HG02981 (cell line): ENCODE measurements around the gene PFKP.
A peak's percentile ranks its signal among the peaks of the same experiment; 100 is the strongest.
"Not testable (repeated sequence)": the region's sequence is repeated elsewhere in the genome, so short reads cannot be mapped to it uniquely, and the experiment has no call there.

Experiments used
- ATAC-seq: cut with Tn5 transposase; IDR thresholded peaks from one replicate; pipeline ENCODE4 v1.9.1; 2021; ENCODE audit warnings: mild to moderate bottlenecking, moderate library complexity; ENCODE audit not compliant: unreplicated experiment

The PFKP gene

DNA sequence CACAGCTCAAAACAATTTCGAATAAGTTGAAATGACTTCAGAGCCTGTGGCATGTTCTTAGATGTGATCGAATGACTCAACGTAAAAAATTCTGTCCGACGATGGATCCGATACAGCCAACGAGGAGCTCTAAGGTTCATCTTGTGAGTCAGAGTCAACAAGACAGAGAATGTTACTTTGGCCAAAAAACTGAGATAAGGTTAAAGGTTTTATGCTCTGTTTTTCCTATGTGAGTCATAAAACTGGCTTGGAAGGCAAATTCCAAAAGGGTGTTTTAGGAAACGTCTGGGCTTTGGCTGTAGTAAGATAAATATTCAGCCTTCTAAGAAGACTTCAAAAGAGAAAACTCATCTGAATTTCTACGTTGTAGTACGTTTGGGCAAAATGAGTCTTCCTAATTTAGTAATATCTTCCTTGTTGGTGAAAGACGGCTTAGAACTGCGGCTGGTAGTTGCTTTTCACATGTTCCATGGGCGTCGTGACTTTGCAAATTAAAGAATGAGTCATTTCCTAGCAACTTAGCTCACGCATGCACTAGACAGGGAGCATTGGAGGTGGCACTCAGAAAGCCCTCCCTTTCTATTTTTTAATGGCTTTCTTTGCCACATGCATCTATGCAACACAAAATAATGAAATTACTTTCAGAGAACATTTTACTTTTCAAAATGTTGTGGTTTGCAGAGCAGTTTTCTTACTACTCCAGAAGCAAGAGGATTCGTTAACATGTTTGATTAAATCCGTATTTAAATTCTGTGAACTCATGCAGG is 28.2 kb downstream of the PFKP start:
- peak; percentile 87 for ATAC-seq

DNA sequence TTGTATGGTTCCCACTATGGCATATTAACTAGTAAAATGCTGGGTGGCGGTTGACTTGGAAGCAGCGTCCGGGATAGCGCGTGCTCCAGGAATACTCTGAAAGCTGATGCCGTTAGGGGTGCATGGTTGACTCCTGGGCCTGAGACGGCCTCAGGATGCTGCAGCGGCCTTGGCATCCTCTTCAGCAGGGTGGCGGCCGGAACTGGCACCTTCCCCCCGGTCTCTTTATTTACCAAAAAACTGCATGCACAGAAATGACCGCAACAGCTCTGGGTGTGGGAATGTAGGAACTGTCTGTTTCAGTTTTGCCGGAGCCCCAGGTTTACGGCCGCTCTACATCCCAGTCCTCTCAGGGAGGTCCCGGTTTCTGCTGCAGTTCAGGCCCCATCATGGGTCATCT is 28.8 kb downstream of the PFKP start:
- no peak for ATAC-seq

DNA sequence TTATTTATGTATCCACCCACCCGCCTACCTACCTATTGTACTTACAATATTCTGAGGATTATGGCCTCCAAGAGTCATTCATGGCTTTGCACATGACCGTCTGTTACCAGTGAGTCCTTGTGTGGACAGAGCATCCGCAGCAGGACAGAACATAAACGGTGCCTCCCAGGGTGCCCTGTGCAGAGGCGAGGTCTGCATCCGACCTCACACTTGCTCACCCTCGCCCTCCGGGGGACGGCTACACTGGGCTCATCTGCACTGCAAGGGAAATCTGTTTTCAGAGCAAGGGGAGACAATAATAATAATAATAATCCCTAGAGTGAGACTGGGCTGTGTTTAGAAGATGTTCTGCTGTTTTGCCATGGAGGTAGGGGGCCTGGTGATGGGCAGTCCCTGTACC is 29.8 kb downstream of the PFKP start:
- no peak for ATAC-seq

DNA sequence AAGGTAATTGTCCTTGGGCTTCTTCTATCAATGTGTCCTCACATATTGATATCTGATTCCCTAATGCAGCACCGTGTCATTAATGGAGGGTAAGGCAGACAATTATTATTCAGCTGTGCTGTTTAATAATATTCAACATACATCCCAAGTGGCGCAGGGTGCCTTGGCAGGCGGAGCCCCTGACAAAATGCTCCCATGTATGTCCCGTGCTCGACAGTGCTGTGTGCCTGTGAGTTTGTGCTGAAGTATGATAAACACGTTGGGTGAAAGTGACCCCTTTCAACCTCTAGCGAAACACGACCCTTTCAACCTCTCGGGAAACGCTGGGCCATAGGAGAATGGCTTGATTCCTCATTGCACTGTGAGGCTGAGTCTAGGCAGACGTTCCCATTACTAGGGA is 31.3 kb downstream of the PFKP start:
- ATAC-seq: no peak

DNA sequence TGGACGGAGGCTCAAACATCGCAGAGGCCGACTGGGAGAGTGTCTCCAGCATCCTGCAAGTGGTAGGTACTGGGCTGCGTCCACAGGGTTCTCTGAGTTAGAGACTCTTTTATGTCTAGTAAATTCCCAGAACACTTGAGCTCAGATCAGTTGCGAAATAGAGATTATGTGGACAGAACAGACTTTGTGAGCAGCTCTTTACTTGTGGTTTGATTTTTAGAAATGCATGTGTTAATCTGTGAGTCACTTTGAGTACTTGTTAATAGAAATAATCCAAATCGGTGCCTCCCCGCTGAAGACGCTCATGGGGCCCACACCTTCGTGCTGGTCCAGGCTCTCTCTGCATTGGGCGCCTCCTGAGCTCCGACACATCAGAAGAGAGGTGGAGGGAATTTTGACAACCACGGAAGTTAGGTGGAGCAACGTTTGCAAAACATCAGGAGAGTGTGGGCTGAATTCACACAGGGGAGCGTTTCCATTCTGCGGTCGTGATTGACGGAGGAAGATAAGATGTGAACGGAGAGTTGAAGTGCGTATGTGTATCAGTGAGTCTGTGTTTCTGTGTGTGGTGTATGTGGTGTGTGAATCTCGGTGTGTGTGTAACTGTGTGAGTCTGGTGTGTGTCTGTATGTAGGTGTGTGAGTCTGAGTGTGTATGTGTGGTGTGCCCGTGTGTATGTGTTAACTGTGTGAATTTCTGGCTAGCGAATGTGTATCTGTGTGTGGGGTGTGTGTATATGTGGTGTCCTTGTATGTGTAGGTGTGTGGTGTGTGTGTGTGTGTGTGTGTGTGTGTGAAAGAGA is 32.1 kb downstream of the PFKP start:
- no peak for ATAC-seq

DNA sequence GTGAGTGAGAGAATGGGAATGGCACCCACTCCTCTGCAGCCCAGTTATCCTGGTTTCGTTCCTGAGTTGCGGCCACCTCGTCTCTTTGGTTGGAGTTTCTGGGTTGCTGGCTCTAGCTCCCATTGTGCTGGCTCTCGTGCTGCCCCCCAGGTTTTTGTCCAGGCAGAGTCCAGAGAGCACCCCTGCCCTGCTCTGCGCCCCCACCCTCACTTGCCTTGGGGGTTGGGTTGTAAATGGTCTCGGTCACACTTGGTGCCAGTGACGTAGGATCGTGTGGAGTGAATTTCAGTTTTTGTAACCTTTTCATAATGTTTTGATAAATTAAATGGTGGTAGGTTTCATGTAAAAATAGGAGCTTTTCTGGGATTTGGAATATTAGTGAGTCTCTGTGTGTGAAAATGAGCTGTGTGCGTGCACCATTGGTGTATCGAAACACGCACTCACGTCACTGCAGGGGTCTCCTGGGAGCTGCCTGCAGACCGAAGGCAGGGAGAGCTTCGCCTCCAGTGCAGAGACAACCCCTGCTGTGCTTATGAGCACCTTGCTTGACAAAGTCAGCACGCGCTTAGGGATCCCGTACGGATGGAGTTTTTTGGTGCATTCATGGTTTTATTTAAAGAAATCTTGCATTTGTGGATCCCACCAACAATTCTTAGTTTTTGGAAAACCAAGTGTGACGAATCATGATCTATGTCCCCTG is 32.9 kb downstream of the PFKP start:
- no peak for ATAC-seq

DNA sequence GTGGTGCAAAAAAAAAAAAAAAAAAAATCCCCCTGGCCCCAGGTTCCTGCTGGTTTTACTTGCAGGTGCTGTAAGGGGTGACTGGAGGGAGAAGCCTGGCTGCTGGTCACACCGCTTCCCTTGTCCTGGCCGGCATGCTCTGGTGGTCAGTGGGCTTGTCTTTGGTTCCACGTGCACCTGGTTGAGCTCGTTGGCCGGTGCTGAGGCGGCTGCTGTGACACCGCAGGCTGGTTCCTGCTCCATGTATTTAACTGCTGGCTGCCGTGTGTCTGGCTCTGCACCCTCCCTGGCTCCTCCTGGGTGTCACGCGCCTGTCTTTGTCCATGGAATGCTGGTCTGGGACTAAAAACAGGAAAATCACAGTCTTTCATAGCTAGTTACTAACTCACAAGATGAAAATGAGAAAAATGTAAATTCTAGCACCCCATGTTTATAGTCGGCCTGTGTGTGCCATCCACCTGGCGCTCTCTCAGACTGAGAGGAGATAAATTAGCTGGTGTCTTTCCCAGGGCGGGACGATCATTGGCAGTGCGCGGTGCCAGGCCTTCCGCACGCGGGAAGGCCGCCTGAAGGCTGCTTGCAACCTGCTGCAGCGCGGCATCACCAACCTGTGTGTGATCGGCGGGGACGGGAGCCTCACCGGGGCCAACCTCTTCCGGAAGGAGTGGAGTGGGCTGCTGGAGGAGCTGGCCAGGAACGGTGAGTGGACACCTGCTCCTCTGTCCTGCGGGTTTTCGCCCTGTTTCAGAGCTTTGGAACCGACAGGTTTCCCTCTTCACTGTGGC is 33.7 kb downstream of the PFKP start:
- ATAC-seq: no peak

DNA sequence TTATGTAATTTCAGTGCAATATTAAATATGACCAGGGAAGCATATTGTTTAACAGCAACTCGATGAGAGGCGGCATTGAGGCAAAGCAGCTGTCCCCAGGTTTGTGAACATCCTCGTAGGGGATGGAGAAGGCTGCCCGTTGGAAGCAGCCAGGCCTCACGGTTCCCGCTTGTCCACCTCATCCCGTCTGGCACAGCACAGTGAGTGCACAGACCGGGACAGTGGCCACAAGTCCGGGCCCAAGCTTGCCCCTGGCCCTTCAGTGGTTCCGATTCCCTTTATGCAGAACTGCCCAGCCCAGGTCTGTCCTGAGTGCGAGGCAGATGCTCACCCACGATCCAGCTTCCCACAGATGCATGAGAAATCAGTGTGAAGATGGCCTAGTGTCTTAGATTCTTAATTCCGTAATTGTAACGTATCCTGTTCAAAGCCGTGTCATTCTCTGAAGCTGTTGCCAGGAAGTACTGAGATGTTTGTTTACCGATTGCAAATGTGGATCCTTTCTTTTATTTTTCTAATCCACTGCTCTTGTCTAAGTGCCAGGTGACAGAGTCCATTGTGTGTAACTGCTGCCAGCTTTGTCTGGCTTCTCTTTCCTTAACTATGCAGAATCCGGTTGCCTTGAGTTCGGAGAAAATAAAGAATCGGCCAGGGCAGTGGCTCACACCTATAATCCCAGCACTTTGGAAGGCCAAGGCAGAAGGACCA is 35.5 kb downstream of the PFKP start:
- ATAC-seq: no peak

DNA sequence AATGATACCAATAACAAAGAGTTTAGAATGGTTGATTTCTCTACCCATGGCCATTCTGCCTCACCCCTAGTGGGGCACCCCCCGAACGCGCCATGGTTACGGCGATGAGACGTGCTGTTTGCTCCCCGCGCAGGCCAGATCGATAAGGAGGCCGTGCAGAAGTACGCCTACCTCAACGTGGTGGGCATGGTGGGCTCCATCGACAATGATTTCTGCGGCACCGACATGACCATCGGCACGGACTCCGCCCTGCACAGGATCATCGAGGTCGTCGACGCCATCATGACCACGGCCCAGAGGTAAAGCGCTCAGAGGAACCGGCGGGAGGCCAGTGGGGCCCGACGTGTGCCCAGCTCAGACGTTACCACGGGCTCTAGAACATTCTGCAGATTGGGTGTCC is 36.3 kb downstream of the PFKP start:
- ATAC-seq: no peak

DNA sequence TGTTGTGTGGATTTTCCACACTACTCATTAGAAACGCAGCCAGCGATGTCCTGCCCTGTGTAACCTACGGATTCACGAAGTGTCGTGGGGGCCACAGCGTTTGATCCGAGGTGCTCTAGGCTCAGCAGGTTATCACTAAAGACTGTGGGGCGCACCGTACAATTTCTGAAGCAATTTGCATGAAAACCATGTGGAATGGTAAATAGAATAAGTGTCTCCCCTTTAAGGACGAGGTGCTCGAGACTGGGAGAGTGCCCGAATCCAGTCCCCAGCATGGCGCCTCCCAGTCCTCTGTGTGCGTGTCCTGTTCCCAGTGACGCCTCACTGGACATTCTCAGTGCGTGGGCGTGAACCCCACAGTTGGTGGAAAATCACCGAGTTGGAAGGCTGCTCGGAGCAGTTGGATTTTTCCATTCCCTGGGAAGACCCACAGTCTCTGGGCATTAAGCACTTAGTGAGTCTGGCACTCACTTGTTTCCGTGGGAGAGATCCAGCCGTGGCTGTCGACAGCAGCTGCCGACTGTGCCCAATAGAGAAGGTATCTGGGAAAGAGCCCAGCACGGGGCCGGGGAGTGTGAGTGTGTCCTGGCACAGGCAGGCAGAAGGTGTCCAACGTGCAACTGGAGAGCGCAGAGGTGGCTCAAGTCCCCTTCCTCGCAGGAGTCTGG is 37.0 kb downstream of the PFKP start:
- no peak for ATAC-seq

DNA sequence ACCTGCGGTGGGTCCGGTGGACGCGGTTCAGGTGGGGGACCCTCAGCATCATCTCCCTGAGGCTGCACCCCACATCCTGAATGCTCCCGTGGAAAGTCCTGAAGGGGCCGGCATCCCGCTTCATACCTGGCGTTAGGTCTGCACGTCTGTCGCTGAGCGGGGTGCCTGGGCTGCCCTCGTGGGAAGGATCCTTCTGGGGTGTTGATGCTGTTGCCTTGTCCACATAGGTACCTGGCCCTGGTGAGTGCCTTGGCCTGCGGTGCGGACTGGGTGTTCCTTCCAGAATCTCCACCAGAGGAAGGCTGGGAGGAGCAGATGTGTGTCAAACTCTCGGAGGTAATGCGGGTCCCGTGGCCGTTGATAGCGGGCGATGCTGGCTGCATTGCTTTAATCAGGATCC is 37.8 kb downstream of the PFKP start:
- no peak for ATAC-seq

DNA sequence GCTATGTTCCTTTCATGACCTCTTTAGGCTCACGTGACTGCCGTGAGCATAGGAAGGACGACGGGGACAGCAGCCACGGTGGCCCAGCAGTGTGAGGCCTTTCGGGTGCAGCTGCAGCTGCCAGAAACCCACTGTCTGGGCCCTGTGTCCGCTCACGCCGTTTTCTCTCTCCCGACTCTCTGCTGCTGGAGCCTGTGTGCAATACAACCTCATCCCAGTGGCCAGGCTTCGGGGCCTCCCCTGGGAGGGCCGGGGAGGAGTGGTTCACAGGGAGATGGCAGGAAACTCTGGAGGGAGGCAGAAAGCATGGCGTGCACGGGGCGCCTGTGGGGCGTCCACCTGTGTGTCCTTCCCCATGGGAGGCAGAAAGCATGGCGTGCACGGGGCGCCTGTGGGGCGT is 38.6 kb downstream of the PFKP start:
- no peak for ATAC-seq

DNA sequence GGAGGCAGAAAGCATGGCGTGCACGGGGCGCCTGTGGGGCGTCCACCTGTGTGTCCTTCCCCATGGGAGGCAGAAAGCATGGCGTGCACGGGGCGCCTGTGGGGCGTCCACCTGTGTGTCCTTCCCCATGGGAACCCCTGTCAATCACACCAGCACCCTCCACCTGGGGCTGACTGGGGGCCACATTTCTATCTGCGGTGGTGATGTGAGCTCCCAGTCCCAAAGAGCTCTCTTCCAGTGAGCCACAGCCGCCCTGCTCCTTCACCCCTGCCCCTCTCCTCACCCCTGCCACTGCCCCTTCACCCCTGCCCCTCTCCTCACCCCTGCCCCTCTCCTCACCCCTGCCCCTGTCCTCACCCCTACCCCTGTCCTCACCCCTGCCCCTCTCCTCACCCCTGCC is 39.0 kb downstream of the PFKP start:
- not testable (repeated sequence) for ATAC-seq

DNA sequence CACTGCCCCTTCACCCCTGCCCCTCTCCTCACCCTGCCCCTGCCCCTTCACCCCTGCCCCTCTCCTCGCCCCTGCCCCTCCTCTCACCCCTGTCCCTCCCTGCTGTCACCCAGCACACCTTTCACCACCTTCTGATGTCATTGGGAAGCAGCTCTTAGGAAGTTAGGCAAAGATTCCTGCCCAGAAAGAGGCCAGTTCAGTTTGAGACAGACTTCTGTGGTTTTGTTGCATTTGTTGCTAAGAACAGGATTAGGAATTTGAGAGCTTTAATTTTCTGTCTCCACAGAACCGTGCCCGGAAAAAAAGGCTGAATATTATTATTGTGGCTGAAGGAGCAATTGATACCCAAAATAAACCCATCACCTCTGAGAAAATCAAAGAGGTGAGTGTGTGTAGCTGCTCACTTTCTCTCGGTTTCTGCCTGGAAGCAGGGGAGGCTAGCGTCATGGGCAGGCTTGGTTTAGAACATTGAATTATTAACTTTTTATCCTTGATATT is 39.6 kb downstream of the PFKP start:
- ATAC-seq: no peak

DNA sequence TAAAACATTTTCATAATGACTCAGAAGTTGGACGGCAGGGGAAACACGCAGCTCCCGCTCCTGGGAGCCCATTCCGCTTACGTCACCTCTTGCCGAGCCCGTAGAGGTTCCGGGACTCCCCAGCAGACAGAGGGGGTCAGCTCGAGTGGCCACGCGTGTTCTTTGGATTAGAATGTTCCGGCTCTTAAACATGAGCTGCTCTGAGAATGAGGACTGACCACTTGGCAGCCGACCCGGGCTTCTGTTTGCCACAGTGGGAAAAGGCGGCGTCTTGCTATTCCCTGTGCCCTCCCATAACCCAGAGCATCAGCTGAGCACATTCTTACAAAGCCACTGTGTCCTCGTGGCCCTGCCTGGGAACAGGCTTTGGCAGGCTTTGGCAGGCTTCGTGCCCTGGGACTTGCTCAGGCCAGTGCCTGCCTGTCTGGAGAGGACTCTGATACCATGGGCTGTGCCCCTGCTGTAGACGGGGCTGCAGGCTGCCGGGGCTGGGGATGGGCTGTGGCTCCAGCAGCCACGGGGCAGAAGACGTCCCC is 40.1 kb downstream of the PFKP start:
- ATAC-seq: no peak

DNA sequence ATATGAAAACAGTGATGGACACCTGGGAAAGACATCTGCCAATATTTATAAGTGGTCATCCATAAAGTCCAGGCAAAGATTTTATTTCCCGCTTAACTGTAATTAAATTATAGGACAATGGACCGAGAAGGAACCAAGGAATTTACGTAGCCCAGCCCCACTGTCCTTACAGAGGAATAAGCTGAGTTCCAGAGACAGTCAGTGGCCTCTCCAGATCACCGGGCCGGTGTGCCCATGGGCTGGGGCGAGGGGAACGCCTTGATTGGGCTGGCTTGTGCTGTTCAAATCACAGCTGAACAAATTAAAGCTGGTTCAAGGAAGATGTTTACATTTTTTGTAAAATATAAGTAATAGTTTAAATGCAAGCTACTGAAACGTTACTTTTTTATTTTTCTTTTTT is 40.7 kb downstream of the PFKP start:
- ATAC-seq: no peak

DNA sequence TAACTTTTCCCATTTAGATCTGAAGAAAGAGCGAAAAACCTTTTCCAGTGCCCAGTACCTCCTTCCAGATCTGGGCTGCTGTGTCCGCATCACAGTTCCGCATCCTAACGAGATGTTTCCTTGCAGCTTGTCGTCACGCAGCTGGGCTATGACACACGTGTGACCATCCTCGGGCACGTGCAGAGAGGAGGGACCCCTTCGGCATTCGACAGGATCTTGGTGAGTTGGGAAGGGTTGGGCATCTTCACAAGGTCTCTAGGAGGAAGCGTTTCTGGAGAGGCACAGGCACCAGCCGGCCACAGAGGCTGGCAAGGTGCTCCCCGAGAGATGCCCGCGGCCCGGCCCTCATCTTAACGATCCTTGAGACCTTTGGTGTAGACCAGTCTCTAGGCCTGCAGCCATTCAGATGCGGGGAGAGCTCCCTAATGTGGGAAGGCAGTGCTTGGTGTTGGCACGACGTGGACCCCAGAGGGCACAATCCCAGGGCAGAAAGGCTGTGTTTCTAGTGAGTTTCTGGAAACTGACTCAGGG is 41.3 kb downstream of the PFKP start:
- no peak for ATAC-seq

DNA sequence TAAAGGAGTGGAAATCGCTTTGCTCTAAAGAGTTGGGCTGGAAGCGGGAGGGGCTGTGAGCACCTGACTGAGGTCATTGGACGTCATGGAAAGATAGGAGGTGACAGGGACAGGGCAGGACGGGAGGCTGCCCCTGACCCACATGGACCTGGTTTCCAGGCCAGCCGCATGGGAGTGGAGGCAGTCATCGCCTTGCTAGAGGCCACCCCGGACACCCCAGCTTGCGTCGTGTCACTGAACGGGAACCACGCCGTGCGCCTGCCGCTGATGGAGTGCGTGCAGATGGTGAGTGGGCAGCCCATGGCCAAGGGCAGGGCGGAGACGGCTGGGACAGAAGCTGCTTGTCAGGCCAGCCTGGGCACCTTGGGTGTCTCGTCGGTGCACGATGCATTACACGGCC is 41.8 kb downstream of the PFKP start:
- no peak for ATAC-seq

DNA sequence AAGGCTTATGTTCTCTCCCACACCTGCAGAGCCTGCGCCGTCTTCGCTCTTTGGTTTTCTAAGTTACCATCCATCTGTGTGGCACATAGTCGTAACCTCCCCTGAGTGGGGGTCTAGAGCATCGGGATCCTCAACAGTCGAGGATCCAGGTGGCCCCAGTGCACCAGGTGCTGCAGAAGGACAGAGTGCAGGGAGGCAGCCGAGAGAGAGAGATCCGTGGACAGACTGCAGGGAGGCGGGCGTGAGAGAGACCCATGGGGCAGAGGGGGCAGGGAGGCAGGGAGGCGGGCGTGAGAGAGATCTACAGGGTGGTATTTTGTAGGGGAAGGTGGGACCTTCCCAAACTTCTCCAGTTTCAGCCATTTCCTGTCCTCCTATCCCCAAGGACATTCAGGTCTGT is 42.3 kb downstream of the PFKP start:
- no peak for ATAC-seq
